Stimulated activated CD4-positive, alpha-beta T cell treated with anti-CD3 and anti-CD28 coated beads, Interleukin-2, amount 100 ng/mL, for 24 hours (primary cell): ENCODE data around the gene ZNF213.
A peak's percentile ranks its signal among the peaks of the same experiment; 100 is the strongest.

Experiments
- DNase-seq, 2 donors: peaks; one replicate each; pipeline ENCODE4 v3.0.0-alpha.2; 2020

Gene ZNF213

DNA sequence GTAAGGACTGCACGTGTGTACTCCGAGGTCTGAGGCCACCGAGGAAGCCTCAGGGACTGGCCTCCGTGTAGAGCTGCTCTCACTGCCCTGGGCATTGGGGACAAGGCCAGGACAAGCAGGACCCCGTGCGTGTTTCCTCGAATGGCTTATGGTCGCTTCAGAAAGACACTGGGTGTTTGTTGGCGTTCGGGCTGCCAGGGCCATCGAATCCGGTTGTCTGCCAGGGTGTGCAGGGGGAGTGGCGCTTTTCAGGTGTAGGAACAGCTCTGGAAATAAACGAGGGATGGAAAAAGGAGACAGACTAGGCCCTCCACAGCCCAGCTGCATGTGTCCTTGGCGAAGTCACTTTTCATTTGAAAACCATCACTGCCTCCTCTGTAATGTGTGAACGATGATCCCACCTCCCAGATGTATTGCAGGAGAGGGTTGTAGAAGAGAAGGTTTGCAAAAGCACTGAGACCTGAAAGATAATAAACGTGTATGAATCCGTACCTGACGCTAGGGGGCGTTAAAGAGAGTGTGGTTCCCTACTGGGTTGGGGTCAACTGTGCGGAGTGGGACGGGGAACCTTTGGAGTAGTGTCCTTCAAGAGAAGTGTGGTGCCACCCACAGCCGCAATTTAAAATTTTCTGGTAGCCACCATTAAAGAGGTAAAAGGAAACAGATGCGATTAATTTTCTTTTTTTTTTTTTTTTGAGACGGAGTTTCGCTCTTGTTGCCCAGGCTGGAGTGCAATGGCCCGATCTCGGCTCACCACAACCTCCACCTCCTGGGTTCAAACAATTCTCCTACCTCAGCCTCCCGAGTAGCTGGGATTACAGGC, 33.6 kb upstream of the ZNF213 start:
- DNase-seq: peak; percentile 43 to 62

DNA sequence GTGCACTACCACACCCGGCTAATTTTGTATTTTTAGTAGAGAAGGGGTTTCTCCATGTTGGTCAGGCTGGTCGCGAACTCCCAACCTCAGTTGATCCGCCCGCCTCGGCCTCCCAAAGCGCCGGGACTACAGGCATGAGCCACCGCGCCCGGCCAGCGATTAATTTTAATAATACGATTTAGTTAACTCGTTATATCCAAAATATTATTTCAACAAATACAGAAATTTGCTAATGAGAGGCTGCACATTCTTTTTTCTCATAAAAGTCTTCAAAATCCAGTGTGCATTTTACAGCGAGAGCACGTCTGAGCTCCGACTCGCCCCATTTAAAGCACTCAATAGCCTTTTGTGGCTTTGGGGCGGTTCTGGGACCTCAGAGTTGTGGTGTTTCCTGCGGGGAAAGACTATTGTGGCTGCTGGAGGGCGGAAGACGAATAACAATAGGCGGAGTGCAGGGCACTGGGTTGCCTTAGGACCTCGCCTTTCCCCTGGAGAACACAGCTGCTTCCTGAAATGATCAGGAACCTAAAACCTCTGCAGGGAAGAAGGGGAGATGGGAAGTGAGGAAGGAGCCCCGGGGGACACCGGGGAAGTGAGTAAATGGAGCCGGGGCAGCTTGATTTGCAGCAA, 32.9 kb upstream of the ZNF213 start:
- DNase-seq: peak; percentile 39 to 45

DNA sequence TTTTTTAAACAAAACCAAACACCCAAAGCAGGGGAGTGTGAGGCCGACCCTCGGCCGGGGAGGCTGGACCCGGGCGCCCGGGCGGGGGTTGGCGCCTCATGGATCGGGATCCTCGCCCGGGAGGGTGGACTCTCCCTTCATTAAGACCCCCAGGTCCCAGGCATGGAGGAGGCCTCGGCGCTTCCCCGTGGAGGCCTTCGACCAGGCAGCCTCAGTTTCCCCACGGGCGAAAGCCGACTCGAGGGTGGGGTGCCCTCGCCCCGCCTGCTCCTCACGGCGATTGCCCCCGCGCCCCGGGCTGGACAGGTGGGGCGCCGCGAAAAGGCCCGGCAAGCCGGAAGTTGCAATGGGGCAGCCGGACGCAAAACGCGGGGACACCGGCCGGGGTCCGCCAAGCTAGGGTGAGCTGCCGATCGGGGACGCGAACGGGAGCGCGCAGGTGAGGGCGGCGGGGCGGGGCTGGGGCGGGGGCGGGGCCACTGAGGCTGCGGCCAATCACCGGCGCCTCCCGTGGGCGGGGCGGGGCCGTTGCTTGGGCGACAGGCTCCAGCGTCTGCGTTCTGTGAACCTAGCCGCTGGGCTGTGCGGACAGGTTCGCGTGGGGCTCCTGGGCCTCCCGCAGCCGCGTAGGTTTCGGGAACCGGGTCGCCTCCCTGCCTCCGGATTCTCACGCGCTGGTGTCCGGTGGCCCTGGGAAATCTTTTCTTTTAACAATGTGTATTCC, 28.5 kb upstream of the ZNF213 start:
- DNase-seq: peak; percentile 90 to 93

DNA sequence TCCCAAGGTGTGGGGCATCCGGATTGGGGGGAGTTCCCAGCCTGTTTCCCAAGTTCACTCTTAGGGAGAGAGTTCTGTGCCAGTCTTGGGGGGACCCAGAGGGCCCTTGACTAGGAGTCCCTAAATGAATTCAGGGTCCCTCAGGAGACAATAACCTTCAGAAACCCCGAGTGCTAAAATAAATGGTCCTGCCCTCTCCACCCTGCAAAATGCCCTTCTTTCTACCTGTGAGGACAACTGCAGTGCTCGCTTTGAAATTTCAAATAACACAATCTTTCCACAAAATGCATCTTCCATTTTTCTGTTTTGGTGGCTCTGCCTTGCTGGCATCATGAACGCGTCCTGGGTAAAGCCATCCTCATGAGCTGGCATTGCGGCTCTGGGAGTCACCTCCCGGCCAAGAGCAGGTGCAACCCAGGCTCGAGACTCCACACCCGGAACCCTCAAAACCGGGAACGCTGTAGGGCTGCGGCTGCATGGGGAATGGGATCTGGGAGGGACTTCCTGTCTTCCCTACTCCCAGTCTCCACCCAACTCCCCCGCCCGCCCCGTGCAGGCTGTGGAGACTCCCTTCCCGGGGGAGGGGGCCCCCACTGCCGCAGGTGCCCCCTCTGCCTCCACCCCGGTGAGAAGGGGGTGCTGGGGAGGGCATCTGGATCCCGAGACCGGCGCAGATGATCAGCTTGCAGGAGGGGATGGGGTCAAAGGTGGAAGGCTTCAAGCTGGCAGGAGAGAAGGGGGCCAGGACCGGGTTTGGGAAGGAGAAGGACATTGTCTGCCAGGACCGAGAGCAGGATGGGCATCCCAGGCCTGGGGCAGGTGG, 22.6 kb upstream of the ZNF213 start, which contains the start of gene ZNF205:
TSS of gene ZNF205 (plus strand) at position 529 of the 823 bp plus-strand sequence. CDS start 845 bp downstream, outside the sequence.
- DNase-seq: no peak

DNA sequence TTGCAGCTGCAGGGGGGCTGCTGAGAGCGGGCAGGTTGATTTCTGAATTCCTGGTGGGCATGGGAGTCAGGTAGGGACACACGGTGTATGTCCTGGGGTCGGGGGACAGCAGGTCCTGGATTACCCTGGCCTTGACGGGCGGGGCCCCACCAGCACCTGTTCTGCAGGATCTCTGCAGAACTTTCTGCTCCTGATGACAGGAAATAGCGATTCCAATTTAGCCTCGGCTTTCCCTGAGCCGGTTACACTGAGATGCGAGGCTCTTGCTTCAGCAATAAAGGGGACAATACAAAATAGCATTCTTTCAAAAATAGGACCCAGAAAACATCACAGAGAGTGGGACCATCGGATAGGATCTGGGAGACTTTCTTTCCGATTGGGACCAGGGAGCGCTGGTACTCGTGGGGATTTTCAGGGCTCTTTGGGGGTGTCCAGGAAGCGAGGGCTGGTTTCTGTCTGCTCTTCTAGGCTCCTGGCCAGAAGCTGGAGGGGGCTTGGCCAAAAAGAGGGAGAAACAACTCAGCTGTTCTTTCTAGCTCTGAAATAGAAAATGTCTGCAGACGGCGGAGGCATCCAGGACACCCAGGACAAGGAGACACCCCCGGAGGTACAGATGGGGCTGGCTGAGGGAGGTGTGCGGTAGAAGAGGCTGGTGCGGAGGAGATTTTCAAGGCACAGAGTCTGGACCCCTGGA, 21.8 kb upstream of the ZNF213 start:
- no peak for DNase-seq

DNA sequence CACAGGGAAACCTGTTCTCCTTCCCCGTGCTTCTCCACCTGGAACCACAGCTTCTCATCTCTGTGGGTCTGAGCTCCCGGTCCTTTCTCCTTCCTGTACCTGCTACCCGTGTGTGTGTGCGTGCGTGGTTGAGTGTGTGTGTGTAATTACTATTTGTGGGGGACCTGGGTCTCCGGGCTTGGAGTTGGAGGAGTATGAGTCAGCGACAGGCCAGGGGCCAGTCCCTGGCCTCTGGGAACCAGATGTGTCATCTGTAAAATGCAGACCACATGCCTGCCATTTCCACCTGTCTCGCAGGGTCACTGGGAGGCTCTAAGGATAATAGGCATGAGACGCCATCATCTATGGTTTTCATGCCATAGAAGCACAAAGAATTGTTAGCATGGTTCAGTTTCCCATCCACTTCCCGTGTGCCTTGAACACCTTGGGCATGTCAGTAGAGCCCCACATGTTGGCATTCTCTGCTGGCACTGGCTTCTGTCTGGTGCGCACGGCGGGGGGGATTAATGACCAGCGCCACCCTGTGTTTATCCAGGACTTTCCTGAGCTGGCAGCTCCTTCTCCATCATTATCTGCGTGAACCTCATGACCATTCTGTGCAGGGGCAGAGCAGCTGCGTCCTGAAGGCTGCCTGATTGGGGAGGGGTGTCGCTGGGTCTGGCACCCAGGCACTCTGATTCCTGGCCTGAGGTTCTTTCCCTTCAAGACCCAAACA, 20.9 kb upstream of the ZNF213 start:
- DNase-seq: no peak

DNA sequence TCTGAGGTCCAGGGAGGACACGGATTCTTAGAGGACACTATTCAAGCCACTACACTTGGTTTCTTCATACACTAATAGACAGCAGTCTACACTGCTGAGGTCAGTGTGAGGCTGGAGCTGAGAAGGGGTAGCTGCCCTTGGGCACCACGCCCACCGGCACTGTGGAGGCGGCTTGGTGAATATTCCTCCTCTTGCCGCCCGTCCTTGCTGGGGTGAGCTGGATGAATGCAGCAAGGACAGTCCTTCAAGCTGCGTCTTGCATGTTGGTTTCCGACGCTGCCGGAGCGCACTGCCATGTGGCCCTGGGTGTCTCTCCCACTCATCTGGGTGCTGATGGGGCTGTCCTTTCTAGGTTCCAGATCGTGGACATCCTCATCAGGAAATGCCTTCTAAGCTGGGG, 19.8 kb upstream of the ZNF213 start:
- no peak for DNase-seq

DNA sequence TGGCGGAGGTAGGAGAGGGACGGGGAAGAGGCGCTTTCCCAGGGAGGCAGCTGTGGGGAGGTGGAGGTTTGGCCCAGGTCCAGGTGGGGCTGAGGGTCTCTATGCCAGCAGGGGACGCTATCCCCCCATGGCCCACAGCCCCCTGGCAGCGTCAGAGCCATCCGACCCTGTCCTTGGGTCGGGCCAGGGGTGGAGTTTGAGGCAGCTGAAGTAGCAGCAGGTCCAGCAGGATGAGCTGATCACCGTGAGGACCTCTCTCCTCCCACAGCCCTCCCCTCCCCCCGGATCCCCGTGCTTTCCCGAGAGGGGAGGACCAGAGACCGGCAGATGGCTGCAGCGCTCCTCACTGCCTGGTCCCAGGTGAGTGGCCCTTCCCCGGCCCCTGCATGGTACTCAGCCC, 19.3 kb upstream of the ZNF213 start:
- no peak for DNase-seq

DNA sequence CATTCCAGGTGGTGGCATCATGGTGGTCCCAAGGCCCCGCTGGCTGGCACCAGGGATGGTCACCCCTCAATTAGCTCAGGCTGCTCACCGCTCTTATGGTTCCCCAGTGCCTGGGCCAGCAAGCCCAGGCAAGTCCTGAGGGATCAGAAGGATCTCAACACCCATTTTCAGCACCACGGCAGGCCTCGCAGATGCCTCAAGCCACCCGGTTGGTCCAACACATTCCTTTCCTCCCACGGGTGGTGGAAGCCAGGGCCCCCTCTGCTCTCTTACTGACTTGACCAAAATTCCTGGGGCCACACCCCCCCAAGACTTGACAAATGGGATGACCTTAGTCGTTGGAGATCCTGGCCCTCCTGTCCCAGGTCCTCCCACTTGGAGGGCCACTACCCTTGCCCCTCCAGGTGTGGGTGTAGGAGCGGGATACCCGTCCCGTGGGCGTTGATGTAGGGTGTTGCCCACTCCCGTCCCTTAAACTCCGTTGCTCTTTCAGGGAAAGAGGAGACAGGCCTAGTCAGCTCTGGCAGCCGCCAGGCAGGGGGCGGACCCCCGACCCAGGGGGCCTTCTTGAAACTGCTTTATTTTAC, 16.5 kb upstream of the ZNF213 start:
- no peak for DNase-seq

DNA sequence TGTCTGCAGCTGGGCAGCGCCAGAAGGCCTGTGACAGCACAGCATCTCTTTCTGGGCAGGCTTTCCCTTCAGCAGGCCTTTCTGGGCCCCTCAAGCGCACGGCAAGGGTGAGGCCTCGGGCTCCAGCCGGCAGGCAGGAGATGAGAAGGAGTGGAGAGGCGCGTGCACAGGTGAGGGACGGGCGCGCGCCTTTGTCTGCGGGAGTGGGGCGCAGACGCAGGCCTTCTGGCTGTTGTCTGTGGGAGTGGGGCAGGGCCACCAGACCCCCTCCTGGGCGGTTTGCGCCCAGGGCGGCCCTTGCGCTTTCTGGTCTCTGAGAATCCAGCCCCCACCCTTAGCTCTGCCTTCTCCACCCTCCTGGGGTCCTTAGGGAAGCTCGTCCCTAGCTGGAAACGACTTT, 16.0 kb upstream of the ZNF213 start:
- no peak for DNase-seq

DNA sequence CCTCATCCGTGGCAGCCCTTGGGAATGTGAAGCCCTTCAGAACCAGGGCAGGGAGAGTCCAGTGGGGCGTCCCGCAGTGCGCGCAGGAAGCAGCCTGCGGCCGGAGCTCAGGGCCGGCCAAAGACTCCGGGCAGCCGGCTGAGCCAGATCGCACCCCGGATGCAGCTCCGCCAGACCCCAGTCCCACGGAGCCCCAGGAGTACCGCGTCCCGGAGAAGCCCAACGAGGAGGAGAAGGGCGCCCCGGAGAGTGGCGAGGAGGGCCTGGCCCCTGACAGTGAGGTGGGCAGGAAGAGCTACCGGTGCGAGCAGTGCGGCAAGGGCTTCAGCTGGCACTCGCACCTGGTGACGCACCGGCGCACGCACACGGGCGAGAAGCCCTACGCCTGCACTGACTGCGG, 15.5 kb upstream of the ZNF213 start:
- DNase-seq: no peak

DNA sequence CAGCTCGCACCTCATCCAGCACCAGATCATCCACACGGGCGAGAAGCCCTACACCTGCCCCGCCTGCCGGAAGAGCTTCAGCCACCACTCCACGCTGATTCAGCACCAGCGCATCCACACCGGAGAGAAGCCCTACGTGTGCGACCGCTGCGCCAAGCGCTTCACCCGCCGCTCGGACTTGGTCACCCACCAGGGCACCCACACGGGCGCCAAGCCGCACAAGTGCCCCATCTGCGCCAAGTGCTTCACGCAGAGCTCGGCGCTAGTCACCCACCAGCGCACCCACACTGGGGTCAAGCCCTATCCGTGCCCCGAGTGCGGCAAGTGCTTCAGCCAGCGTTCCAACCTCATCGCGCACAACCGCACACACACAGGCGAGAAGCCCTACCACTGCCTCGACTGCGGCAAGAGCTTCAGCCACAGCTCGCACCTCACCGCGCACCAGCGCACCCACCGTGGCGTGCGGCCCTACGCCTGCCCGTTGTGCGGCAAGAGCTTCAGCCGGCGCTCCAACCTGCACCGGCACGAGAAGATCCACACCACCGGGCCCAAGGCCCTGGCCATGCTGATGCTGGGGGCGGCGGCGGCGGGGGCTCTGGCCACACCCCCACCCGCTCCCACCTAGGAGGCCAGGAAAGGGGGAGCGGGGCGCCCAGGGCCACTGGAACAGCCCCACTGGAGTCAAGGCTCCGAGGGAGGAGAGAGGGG, 15.0 kb upstream of the ZNF213 start:
- no peak for DNase-seq

DNA sequence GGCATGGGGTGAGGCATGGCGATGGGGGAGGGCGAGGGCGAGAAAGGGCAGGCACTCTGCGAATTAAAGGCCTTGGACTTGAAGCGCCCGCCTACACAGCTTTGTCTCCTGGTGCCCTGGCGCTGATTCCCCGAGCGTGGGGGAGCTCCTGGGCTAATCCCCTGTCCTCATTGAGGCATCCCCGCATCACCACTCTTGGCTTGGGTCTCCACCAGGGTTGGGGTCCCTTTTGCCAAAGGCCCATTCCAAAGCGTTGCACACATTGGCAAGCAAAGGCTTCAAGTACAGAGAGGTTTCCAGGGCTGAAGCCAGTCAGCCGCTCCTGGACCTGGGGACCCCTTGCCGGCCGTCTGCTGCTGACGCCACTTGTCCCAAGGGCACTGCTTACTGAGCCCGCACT, 14.4 kb upstream of the ZNF213 start:
- DNase-seq: no peak

DNA sequence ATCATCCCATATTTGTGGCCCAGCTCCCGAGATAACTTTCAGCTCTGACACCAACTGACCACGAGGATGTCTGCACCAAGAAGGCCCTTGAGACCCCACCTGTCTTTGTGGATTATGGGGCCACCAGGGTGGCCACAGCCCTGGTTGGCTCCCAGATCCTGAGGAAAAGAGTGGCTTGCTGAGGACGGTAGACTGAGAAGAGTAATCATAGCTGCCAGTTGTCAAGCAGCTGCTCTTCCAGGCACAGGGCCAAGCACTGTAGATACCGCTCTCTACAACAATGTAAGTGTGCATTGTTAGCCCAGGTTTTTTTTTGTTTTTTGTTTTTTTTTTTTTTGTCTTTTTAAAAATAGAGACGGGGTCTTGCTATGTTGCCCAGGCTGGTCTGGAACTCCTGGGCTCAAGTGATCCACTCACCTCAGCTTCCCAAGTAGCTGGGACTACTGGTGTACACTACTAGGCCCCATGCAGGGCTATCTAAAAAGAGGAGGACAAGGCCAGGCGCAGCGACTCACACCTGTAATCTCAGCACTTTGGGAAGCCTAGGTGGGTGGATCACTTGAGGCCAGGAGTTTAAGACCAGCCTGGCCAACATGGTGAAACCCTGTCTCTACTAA, 12.9 kb upstream of the ZNF213 start:
- no peak for DNase-seq

DNA sequence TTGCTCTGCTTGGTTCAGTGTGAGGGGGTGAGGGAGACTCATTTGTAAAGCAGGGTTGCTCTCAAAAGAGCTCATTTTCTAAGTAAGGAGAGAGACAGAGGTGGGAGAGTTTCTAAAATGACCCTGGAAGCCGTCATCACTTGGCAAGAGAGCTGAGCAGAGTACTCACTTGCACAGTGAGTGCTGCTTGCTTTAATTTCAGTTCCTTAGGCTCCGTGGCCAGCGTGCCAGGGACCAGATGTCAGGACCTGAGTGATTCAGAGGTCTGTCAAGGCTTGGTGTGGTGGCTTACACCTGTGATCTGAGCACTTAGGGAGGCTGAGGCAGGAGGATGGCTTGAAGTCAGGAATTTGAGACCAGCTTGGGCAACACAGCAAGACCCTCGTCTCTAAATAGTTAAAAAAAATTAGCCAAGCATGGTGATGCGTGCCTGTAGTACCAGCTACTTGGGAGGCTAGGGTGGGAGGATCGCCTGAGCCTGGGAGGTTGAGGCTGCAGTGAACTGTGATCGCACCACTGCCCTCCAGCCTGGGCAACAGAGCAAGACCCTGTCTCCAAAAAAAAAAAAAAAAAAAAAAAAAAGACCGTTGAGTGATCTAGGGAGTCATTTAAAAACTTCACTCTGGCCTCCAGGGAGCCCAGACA, 11.8 kb upstream of the ZNF213 start:
- DNase-seq: no peak

DNA sequence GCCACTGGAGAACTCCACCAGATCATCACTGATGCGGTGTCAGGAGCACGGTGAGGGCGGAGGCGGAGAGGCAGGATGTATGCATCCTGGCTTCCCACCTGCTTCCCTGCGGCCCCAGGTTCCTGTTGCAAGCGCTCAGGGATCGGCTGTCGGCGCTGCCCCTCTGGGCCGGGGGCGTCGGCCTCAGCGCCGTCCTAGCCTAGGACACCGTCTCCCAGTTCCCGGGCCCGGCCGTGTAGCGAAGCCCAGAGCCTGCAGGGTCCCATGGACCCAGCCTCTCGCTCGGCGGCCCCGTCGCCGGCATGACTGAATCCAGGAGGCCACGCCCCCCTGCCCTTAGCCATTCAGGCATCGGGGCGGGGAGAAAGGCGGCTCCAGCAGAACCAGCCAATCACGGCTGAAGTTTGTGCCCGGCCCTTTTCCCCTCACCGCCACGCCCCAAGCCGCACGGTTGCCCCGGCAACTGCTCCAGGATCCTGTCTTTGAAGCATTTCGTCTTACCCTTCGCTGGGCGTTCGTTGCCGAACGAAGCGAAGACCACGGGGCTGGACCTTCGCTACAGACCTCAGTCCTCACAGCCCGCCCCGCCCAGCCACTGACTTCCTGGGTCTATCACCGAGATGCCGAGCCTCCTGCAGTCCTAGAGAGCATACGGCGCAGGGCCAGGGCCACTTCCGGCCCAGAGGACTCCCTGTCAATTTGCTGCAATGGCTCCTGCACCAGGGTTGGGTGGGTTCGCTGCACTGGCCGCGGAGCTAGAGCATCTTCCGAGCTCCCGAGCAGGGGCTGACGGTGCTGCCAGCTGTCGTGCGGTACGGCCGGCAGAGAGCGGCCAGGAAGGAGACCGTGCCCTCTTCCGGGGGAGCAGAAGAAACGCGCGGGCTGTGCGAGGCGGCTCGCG, 10.6 kb upstream of the ZNF213 start:
- DNase-seq: peak; percentile 98 to 99

DNA sequence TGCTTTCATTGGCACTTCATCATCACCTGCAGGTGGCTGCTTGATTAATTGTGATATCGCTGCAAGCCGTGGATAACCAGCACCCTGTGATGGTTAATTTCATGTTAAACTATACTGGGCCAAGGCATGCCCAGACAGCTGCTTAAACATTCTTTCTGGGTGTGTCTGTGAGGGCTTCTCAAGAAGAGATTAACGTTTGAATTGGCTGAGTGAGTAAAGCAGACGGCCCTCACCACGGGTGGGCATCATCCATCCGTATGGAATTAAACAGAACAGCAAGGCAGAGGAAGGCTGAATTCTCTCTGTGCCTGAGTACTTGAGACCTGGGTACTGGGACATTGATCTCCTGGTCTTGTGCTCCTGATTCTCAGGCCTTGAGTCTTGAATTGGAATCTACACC, 7.1 kb upstream of the ZNF213 start:
- DNase-seq: no peak
